Gastroesophageal sphincter (tissue), 3 donors: ENCODE measurements around the gene MTA1.

Source experiments
- EP300 ChIP-seq: sonication (generic); formaldehyde crosslinking; IDR thresholded peaks from one replicate; pipeline ENCODE4 v1.6.1; 2017; ENCODE audit warnings: antibody characterized with exemption, mild to moderate bottlenecking
- POLR2A ChIP-seq, 2 donors: fragments of 450-650 bp; IDR thresholded peaks; one replicate each; pipeline ENCODE4 v1.6.1; 2017; ENCODE audit warnings: antibody characterized with exemption in 2 of 2, mild to moderate bottlenecking in 2 of 2, moderate library complexity in 1 of 2
- TF ChIP-seq, protein P1 (sequence below), 4 experiments: fragments of 200-600 bp in 2 of 4; fragments of 450-650 bp in 2 of 4; sonication (generic) in 1 of 4; IDR thresholded peaks; one replicate each; pipeline ENCODE4 v1.5.1; 2017 to 2019; ENCODE audit warnings: antibody characterized with exemption in 4 of 4, mild to moderate bottlenecking in 2 of 4, moderate library complexity in 2 of 4

DNA sequence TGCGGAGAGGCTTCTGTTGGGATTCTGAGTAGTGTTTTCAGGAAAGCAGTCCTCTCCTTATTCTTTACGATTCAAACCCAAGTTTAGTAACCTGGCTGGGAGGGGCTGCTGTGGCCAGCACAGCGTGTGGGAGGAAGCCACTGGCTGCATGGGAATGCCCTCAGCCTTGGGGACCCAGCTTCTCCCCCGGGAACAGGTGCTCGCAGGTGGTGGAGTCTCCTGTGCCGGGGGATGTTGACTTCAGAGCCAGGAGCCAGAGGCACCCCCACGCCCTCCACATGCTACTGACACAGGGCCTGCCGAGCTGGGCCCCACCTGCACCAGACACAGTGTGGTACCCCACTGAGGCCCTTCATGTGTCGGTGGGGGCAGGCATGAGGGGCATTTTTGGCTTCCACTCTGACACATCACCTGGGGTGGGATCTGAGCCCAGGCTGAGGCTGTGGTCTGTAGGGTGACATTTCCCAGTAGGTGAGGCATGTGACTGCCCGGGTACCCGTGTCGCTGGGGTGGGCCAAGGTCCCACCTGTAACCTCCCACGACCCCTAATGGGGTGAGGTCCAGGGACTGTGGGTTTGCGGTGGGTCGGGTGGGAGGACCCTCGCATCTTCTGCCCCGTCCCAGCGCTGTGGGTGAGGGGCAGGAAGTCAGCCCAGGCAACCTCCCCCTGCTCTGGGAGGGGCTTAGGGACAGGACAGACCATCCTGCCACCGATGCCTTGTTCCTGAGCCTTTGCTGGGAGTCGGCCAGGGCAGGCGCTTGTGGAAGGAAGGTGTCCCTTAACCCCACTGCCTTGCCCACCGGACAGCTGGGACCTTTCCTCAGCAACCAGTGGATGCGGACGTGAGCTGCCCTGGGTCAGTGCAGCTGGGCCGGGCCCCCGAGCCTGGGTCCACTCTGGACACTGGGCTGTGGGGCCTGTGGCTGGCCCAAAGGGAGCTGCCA, 26.5 kb downstream of the MTA1 start:
- TF ChIP-seq, protein P1, sequence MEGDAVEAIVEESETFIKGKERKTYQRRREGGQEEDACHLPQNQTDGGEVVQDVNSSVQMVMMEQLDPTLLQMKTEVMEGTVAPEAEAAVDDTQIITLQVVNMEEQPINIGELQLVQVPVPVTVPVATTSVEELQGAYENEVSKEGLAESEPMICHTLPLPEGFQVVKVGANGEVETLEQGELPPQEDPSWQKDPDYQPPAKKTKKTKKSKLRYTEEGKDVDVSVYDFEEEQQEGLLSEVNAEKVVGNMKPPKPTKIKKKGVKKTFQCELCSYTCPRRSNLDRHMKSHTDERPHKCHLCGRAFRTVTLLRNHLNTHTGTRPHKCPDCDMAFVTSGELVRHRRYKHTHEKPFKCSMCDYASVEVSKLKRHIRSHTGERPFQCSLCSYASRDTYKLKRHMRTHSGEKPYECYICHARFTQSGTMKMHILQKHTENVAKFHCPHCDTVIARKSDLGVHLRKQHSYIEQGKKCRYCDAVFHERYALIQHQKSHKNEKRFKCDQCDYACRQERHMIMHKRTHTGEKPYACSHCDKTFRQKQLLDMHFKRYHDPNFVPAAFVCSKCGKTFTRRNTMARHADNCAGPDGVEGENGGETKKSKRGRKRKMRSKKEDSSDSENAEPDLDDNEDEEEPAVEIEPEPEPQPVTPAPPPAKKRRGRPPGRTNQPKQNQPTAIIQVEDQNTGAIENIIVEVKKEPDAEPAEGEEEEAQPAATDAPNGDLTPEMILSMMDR (IDR thresholded peaks at IDR 0.05), result no peak
- no peak for TF ChIP-seq EP300
- no peak for TF ChIP-seq POLR2A (IDR thresholded peaks at IDR 0.05)
